K562 (cell line): ENCODE data around the gene TM4SF5. TPM values are rescaled to one million over a fixed set of nuclear protein-coding genes. Genes with fewer than 3 reads are reported as not detected.

Experiments used
- DIDO1 ChIP-seq: fragments of 450-650 bp; IDR thresholded peaks from 2 replicates; pipeline ENCODE4 v1.6.1; 2016; ENCODE audit warnings: low read depth, missing biosample characterization, missing genetic modification characterization
- HSF4 ChIP-seq: fragments of 250-450 bp; sonication (Bioruptor Pico); IDR thresholded peaks from 2 replicates; pipeline ENCODE4 v2.1.2; 2022; ENCODE audit warnings: mild to moderate bottlenecking, moderate library complexity, borderline replicate concordance
- ZBTB7A ChIP-seq: IDR thresholded peaks from 2 replicates; pipeline ENCODE4 v1.6.1; 2011; ENCODE audit warnings: low read depth, mild to moderate bottlenecking, low read length, moderate library complexity, borderline replicate concordance; ENCODE audit not compliant: control insufficient read depth
- polyA plus RNA-seq, 8 experiments: library from polyadenylated mRNA; depleted of rRNA in 4 of 8; stranded (reverse) in 5 of 8; unstranded in 3 of 8; fragments of >200 nt; fragmentation: Nextera tagmentation in 2 of 8; fragmentation: Illumina TruSeq in 1 of 8; extraction: Ambion mirVana in 2 of 8; extraction: Trizol in 1 of 8; gene quantifications; 2 replicates each; pipeline versions ENCODE4 v1.2.1 to v1.2.3, GENCODE V29; 2011 to 2014; ENCODE audit warnings: inconsistent platforms in 1 of 8, missing spikeins in 1 of 8
- total RNA-seq, 7 experiments: library from RNA; depleted of rRNA in 6 of 7; stranded (reverse); fragments of >200 nt in 6 of 7; fragmentation: Illumina TruSeq in 2 of 7; extraction: Trizol in 2 of 7; gene quantifications; 2 replicates each; pipeline versions ENCODE4 v1.2.1 to v1.2.3, GENCODE V29; 2011 to 2021; ENCODE audit warnings: low replicate concordance in 1 of 7
- TF ChIP-seq, protein P1 (sequence below): fragments of 200-600 bp; sonication (generic); IDR thresholded peaks from one replicate; pipeline ENCODE4 v1.6.1; 2012; ENCODE audit warnings: mild to moderate bottlenecking, low read depth, low read length, inconsistent platforms
- TF ChIP-seq, protein P2 (sequence below): sonication (generic); formaldehyde crosslinking; IDR thresholded peaks from 2 replicates; pipeline ENCODE4 v1.8.0; 2023; ENCODE audit warnings: missing genetic modification reagents, mild to moderate bottlenecking, borderline replicate concordance
- TF ChIP-seq, protein P3 (sequence below): fragments of 450-650 bp; IDR thresholded peaks from 2 replicates; pipeline ENCODE4 v1.6.1; 2014; ENCODE audit warnings: low read depth, mild to moderate bottlenecking, moderate library complexity, borderline replicate concordance

The TM4SF5 gene
- total and polyA plus RNA-seq, 9 of the 15 experiments (the other 6 are each of a cell fraction or from before 2014, with no cell fraction given): not detected

DNA sequence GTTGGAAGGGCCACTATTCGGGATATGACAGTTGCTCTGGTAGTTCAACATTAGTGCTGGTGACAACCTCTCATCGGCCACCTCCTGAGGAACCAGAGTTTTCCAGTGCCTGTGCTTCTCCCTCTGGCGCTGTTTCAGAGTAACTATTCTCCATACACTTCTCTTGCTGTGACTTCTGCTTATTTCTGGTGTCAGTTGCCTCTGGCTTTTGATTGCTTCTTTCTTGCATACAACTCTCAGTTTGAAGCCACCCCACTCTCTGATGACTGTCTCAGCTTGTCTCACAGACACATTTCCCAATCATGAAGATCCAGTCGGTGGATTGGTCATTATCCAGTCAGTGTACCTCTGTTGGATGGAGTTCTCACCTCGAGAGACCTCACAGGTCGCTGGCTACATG, 3.4 kb upstream of the TM4SF5 start (continued):
- TF ChIP-seq, protein P1, sequence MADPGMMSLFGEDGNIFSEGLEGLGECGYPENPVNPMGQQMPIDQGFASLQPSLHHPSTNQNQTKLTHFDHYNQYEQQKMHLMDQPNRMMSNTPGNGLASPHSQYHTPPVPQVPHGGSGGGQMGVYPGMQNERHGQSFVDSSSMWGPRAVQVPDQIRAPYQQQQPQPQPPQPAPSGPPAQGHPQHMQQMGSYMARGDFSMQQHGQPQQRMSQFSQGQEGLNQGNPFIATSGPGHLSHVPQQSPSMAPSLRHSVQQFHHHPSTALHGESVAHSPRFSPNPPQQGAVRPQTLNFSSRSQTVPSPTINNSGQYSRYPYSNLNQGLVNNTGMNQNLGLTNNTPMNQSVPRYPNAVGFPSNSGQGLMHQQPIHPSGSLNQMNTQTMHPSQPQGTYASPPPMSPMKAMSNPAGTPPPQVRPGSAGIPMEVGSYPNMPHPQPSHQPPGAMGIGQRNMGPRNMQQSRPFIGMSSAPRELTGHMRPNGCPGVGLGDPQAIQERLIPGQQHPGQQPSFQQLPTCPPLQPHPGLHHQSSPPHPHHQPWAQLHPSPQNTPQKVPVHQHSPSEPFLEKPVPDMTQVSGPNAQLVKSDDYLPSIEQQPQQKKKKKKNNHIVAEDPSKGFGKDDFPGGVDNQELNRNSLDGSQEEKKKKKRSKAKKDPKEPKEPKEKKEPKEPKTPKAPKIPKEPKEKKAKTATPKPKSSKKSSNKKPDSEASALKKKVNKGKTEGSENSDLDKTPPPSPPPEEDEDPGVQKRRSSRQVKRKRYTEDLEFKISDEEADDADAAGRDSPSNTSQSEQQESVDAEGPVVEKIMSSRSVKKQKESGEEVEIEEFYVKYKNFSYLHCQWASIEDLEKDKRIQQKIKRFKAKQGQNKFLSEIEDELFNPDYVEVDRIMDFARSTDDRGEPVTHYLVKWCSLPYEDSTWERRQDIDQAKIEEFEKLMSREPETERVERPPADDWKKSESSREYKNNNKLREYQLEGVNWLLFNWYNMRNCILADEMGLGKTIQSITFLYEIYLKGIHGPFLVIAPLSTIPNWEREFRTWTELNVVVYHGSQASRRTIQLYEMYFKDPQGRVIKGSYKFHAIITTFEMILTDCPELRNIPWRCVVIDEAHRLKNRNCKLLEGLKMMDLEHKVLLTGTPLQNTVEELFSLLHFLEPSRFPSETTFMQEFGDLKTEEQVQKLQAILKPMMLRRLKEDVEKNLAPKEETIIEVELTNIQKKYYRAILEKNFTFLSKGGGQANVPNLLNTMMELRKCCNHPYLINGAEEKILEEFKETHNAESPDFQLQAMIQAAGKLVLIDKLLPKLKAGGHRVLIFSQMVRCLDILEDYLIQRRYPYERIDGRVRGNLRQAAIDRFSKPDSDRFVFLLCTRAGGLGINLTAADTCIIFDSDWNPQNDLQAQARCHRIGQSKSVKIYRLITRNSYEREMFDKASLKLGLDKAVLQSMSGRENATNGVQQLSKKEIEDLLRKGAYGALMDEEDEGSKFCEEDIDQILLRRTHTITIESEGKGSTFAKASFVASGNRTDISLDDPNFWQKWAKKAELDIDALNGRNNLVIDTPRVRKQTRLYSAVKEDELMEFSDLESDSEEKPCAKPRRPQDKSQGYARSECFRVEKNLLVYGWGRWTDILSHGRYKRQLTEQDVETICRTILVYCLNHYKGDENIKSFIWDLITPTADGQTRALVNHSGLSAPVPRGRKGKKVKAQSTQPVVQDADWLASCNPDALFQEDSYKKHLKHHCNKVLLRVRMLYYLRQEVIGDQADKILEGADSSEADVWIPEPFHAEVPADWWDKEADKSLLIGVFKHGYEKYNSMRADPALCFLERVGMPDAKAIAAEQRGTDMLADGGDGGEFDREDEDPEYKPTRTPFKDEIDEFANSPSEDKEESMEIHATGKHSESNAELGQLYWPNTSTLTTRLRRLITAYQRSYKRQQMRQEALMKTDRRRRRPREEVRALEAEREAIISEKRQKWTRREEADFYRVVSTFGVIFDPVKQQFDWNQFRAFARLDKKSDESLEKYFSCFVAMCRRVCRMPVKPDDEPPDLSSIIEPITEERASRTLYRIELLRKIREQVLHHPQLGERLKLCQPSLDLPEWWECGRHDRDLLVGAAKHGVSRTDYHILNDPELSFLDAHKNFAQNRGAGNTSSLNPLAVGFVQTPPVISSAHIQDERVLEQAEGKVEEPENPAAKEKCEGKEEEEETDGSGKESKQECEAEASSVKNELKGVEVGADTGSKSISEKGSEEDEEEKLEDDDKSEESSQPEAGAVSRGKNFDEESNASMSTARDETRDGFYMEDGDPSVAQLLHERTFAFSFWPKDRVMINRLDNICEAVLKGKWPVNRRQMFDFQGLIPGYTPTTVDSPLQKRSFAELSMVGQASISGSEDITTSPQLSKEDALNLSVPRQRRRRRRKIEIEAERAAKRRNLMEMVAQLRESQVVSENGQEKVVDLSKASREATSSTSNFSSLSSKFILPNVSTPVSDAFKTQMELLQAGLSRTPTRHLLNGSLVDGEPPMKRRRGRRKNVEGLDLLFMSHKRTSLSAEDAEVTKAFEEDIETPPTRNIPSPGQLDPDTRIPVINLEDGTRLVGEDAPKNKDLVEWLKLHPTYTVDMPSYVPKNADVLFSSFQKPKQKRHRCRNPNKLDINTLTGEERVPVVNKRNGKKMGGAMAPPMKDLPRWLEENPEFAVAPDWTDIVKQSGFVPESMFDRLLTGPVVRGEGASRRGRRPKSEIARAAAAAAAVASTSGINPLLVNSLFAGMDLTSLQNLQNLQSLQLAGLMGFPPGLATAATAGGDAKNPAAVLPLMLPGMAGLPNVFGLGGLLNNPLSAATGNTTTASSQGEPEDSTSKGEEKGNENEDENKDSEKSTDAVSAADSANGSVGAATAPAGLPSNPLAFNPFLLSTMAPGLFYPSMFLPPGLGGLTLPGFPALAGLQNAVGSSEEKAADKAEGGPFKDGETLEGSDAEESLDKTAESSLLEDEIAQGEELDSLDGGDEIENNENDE: no peak
- TF ChIP-seq DIDO1 (no peak), HSF4 (CRISPR knock-in tag) (no peak), ZBTB7A (no peak)
- TF ChIP-seq, protein P2, sequence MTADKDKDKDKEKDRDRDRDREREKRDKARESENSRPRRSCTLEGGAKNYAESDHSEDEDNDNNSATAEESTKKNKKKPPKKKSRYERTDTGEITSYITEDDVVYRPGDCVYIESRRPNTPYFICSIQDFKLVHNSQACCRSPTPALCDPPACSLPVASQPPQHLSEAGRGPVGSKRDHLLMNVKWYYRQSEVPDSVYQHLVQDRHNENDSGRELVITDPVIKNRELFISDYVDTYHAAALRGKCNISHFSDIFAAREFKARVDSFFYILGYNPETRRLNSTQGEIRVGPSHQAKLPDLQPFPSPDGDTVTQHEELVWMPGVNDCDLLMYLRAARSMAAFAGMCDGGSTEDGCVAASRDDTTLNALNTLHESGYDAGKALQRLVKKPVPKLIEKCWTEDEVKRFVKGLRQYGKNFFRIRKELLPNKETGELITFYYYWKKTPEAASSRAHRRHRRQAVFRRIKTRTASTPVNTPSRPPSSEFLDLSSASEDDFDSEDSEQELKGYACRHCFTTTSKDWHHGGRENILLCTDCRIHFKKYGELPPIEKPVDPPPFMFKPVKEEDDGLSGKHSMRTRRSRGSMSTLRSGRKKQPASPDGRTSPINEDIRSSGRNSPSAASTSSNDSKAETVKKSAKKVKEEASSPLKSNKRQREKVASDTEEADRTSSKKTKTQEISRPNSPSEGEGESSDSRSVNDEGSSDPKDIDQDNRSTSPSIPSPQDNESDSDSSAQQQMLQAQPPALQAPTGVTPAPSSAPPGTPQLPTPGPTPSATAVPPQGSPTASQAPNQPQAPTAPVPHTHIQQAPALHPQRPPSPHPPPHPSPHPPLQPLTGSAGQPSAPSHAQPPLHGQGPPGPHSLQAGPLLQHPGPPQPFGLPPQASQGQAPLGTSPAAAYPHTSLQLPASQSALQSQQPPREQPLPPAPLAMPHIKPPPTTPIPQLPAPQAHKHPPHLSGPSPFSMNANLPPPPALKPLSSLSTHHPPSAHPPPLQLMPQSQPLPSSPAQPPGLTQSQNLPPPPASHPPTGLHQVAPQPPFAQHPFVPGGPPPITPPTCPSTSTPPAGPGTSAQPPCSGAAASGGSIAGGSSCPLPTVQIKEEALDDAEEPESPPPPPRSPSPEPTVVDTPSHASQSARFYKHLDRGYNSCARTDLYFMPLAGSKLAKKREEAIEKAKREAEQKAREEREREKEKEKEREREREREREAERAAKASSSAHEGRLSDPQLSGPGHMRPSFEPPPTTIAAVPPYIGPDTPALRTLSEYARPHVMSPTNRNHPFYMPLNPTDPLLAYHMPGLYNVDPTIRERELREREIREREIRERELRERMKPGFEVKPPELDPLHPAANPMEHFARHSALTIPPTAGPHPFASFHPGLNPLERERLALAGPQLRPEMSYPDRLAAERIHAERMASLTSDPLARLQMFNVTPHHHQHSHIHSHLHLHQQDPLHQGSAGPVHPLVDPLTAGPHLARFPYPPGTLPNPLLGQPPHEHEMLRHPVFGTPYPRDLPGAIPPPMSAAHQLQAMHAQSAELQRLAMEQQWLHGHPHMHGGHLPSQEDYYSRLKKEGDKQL: no peak
- TF ChIP-seq, protein P3, sequence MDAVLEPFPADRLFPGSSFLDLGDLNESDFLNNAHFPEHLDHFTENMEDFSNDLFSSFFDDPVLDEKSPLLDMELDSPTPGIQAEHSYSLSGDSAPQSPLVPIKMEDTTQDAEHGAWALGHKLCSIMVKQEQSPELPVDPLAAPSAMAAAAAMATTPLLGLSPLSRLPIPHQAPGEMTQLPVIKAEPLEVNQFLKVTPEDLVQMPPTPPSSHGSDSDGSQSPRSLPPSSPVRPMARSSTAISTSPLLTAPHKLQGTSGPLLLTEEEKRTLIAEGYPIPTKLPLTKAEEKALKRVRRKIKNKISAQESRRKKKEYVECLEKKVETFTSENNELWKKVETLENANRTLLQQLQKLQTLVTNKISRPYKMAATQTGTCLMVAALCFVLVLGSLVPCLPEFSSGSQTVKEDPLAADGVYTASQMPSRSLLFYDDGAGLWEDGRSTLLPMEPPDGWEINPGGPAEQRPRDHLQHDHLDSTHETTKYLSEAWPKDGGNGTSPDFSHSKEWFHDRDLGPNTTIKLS: no peak
